ENCODE data around the gene OR52B2.

Gene OR52B2

DNA sequence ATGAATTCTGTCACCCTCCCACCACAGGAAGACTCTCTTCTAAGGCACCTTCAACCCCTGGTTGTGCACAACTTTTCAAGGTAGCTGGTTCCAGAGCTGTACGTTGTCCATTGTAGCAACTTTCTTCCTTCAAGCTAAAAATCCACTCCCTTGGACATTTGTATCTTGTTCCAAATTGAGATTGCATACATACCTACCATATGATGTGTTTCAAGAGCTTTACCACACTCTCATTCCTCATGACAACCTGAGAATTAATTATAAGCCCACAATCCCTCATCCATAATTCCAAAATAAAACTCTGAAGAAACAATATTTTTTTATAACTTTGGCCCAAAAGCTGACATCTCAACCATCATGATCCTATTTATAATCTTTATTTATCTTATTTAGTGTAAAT, 31.9 kb upstream of the OR52B2 start:
- peaks cover 9% of the 10 kb centered on the region for H3K36me3 ChIP-seq (ENCODE audit: control insufficient read depth, insufficient read depth, low read length)
- no peaks in the 10 kb centered on the region for H3K9me3 ChIP-seq (ENCODE audit: control insufficient read depth, insufficient read depth, low read depth, low read length)
- no peak overlapping the region for H3K9ac ChIP-seq (ENCODE audit: low read length)
- H3K27ac ChIP-seq (ENCODE audit: low read depth, low read length): no peak overlapping the region
- no peaks in the 10 kb centered on the region; the same call in 1 of the 2 replicates for H3K4me1 ChIP-seq (ENCODE audit: control insufficient read depth, insufficient read depth, low read length)
- no peak overlapping the region for H3K4me3 ChIP-seq (ENCODE audit: low read depth, low read length)
- H3K27me3 ChIP-seq (ENCODE audit: control insufficient read depth, insufficient read depth, low read length): no peaks in the 10 kb centered on the region

DNA sequence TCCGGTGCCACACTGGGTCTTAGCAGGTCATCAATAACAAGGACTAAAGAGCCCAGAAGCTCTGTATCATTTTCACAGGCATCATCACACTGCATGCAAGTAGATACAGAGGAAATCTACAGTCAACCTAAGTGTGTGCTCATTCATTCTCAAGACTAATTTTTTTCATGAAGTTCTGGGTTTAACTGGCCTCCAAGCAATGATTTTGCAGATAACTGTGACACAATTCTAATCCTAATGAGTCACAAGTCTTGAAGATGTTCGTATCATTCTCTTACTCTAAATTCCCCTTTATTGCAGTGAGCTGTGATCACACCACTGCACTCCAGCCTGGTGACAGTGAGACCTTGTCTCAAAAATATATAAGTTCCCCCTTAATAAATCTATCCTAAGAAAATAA, 31.4 kb upstream of the OR52B2 start:
- Histone ChIP-seq H3K9ac (ENCODE audit: low read length) (no peak overlapping the region), H3K4me1 (ENCODE audit: control insufficient read depth, insufficient read depth, low read length) (no peaks in the 10 kb centered on the region; the same call in 1 of the 2 replicates), H3K9me3 (ENCODE audit: control insufficient read depth, insufficient read depth, low read depth, low read length) (no peaks in the 10 kb centered on the region), H3K4me3 (ENCODE audit: low read depth, low read length) (no peak overlapping the region), H3K27ac (ENCODE audit: low read depth, low read length) (no peak overlapping the region), H3K36me3 (ENCODE audit: control insufficient read depth, insufficient read depth, low read length) (peaks cover 9% of the 10 kb centered on the region), H3K27me3 (ENCODE audit: control insufficient read depth, insufficient read depth, low read length) (no peaks in the 10 kb centered on the region)

DNA sequence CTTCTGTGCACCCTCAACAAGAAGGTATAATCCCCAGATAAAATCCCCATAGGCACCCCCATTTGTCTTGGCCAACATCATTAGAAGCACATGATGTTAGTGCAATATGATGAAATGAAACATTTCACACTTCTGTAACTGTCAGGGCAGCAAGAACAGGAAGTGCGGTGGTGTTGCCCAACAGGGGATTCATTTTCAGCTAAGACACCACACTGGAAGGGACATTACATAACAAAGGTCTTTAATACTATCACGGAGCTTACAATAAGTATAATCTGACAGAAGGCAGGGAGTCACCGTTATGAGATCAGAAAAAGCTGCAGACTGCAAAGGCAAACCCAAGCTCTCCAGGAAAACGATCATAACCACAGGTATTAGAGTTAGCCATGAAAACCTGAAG, 30.8 kb upstream of the OR52B2 start:
- H3K9ac ChIP-seq (ENCODE audit: low read length): no peak overlapping the region
- no peaks in the 10 kb centered on the region; the same call in 1 of the 2 replicates for H3K4me1 ChIP-seq (ENCODE audit: control insufficient read depth, insufficient read depth, low read length)
- peaks cover 9% of the 10 kb centered on the region for H3K36me3 ChIP-seq (ENCODE audit: control insufficient read depth, insufficient read depth, low read length)
- no peaks in the 10 kb centered on the region for H3K27me3 ChIP-seq (ENCODE audit: control insufficient read depth, insufficient read depth, low read length)
- H3K27ac ChIP-seq (ENCODE audit: low read depth, low read length): no peak overlapping the region
- no peak overlapping the region for H3K4me3 ChIP-seq (ENCODE audit: low read depth, low read length)
- no peaks in the 10 kb centered on the region for H3K9me3 ChIP-seq (ENCODE audit: control insufficient read depth, insufficient read depth, low read depth, low read length)

DNA sequence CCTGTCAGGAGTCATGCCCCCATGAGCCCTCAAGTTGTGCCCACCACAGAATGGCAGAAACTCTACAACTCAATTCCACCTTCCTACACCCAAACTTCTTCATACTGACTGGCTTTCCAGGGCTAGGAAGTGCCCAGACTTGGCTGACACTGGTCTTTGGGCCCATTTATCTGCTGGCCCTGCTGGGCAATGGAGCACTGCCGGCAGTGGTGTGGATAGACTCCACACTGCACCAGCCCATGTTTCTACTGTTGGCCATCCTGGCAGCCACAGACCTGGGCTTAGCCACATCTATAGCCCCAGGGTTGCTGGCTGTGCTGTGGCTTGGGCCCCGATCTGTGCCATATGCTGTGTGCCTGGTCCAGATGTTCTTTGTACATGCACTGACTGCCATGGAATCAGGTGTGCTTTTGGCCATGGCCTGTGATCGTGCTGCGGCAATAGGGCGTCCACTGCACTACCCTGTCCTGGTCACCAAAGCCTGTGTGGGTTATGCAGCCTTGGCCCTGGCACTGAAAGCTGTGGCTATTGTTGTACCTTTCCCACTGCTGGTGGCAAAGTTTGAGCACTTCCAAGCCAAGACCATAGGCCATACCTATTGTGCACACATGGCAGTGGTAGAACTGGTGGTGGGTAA, 29.2 kb upstream of the OR52B2 start, which contains the start of gene OR52W1:
Gene OR52W1, plus strand, starts transcription at position 51 of the 637 bp plus-strand sequence. Its CDS starts 0 bp downstream, at position 51.
- Histone ChIP-seq H3K4me3 (ENCODE audit: low read depth, low read length) (no peak within 1 kb of the TSS), H3K9me3 (ENCODE audit: control insufficient read depth, insufficient read depth, low read depth, low read length) (no peaks in the 10 kb centered on the region), H3K4me1 (ENCODE audit: control insufficient read depth, insufficient read depth, low read length) (no peaks in the 10 kb centered on the region; the same call in 1 of the 2 replicates), H3K27ac (ENCODE audit: low read depth, low read length) (no peak within 1 kb of the TSS), H3K9ac (ENCODE audit: low read length) (no peak within 1 kb of the TSS), H3K27me3 (ENCODE audit: control insufficient read depth, insufficient read depth, low read length) (no peaks in the 10 kb centered on the region), H3K36me3 (ENCODE audit: control insufficient read depth, insufficient read depth, low read length) (no peaks in the 10 kb centered on the region)

DNA sequence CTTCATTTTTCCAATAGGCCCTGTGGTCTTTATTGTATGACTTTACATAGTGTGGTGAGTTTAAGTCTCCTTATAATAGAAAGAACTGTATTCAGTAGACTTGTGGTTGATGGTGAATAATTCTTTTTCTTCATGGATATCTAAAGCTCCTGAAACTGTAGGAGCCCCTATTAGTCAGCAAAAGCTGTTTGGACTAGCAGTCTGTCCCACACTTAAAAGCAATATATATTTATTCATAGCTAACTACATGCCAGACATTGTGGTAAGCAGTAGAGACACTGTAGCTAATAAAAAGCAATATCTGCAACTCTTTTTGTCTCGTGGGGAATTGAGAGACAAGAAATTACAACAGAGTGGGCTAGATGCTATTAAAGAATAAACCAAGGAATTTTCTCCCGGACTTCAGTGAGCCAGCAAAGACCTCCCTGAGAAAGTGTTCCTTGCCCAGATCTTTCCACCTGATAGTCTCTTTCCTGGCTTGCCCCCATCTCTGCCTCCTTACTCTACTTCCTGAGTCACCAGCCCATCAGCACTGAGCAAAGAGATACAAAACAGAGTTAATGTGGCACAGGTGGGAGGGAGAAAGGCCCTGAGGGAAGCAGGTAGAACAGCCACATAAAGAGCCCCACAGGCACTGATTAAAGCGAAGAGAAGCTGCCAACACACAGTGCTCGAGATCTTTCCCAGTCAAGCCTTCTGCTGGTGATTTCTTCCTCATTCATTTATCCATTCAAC, 27.5 kb upstream of the OR52B2 start:
- H3K27me3 ChIP-seq (ENCODE audit: control insufficient read depth, insufficient read depth, low read length): no peaks in the 10 kb centered on the region
- no peaks in the 10 kb centered on the region; the same call in 1 of the 2 replicates for H3K4me1 ChIP-seq (ENCODE audit: control insufficient read depth, insufficient read depth, low read length)
- H3K4me3 ChIP-seq (ENCODE audit: low read depth, low read length): no peak overlapping the region
- no peak overlapping the region for H3K9ac ChIP-seq (ENCODE audit: low read length)
- no peaks in the 10 kb centered on the region for H3K9me3 ChIP-seq (ENCODE audit: control insufficient read depth, insufficient read depth, low read depth, low read length)
- no peaks in the 10 kb centered on the region for H3K36me3 ChIP-seq (ENCODE audit: control insufficient read depth, insufficient read depth, low read length)
- H3K27ac ChIP-seq (ENCODE audit: low read depth, low read length): no peak overlapping the region

DNA sequence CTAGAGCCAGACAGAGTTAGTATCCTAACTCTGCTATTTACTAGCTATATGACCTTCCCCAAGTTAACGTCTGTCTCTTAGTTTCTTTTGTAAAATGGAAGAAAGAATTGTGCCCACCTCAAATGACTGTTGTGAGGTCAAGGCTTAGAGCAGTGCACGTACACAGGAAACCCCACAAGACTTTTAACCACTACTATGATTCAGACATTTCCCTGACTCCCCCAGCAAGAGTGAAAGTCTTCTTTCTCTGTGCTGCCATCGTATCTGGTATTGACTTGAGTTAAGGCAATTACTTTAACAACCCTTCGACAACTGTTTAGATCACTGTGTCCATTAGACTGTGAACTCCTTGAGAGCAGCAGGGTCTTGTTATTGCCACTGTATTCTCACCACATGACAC, 26.3 kb upstream of the OR52B2 start:
- Histone ChIP-seq H3K4me1 (ENCODE audit: control insufficient read depth, insufficient read depth, low read length) (no peaks in the 10 kb centered on the region; the same call in 1 of the 2 replicates), H3K27me3 (ENCODE audit: control insufficient read depth, insufficient read depth, low read length) (no peaks in the 10 kb centered on the region), H3K9me3 (ENCODE audit: control insufficient read depth, insufficient read depth, low read depth, low read length) (no peaks in the 10 kb centered on the region), H3K4me3 (ENCODE audit: low read depth, low read length) (no peak overlapping the region), H3K36me3 (ENCODE audit: control insufficient read depth, insufficient read depth, low read length) (no peaks in the 10 kb centered on the region), H3K9ac (ENCODE audit: low read length) (no peak overlapping the region), H3K27ac (ENCODE audit: low read depth, low read length) (no peak overlapping the region)

DNA sequence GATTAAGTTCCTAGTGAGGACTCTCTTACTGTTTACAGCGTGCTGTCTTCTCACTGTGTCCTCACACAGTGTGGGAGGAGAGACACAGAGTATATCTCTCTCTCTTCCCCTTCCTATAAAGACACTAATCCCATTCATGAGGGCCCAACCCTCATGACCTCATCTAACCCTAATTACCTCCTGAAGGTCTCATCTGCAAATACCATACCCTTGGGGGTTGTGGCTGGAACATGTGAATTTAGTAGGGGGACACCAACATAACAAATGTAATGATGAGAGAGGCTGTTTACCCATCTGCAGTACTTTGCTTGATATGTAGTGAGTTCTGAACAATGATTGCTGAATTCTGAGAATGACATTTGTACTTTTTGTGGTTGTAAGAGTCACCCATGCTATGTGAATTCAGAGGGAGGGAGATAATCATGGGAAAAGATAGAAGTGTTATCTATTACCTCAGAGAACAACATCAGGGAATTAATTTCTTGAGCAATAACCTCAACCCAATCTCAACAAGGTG, 24.0 kb upstream of the OR52B2 start:
- Histone ChIP-seq H3K27ac (ENCODE audit: low read depth, low read length) (no peak overlapping the region), H3K4me1 (ENCODE audit: control insufficient read depth, insufficient read depth, low read length) (no peaks in the 10 kb centered on the region), H3K9ac (ENCODE audit: low read length) (no peak overlapping the region), H3K4me3 (ENCODE audit: low read depth, low read length) (no peak overlapping the region), H3K9me3 (ENCODE audit: control insufficient read depth, insufficient read depth, low read depth, low read length) (no peaks in the 10 kb centered on the region), H3K27me3 (ENCODE audit: control insufficient read depth, insufficient read depth, low read length) (no peaks in the 10 kb centered on the region), H3K36me3 (ENCODE audit: control insufficient read depth, insufficient read depth, low read length) (no peaks in the 10 kb centered on the region)

DNA sequence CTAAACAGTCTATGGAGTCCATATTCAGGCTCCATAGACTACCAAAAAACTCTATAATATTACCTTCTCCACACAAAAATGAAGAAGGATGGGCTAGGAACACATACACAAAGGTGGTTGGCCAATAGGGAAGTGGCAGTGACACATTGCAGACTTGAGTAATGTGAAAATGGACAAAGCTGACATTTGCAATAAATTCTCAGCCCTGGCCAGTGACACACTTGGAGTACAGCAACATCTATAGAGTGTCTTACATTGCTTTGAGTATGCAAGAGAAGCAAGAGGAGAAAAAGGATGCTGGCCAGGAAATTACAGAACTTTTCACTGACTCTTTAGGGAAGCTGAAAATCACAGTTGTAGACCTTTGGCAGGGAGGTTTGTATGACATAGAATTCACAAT, 21.6 kb upstream of the OR52B2 start:
- no peak overlapping the region for H3K27ac ChIP-seq (ENCODE audit: low read depth, low read length)
- no peaks in the 10 kb centered on the region for H3K4me1 ChIP-seq (ENCODE audit: control insufficient read depth, insufficient read depth, low read length)

DNA sequence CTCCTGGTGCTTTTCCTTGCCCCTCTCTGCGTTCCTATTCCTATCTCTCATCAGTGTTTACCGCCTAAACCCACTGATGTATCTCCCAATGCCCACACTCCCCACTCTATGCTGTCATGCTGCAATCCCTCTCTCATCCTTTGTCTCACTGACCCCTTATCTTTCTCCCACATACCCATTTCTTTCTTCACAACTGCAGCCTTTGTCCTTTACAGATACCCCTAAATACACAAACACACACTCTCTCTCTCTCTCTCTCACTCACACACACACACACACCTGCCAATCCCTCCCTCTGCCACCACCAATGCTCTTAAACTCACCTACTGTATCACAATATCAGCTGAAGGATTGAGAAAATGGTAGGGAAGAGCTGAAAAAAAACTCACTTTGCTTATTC, 5.3 kb upstream of the OR52B2 start:
- peaks cover 4% of the 10 kb centered on the region; the same call in 1 of the 2 replicates for H3K4me1 ChIP-seq (ENCODE audit: control insufficient read depth, insufficient read depth, low read length)
- 0 out of 2 replicates have a peak, but pooled peaks cover 5% of the 10 kb centered on the region for H3K9me3 ChIP-seq (ENCODE audit: control insufficient read depth, insufficient read depth, low read depth, low read length)
- no peak overlapping the region for H3K4me3 ChIP-seq (ENCODE audit: low read depth, low read length)
- no peaks in the 10 kb centered on the region for H3K27me3 ChIP-seq (ENCODE audit: control insufficient read depth, insufficient read depth, low read length)
- H3K36me3 ChIP-seq (ENCODE audit: control insufficient read depth, insufficient read depth, low read length): no peaks in the 10 kb centered on the region
- H3K27ac ChIP-seq (ENCODE audit: low read depth, low read length): no peak overlapping the region
- no peak overlapping the region for H3K9ac ChIP-seq (ENCODE audit: low read length)

More for the DNA sequence above, 21.6 kb upstream of the OR52B2 start:
- Histone ChIP-seq H3K9me3 (ENCODE audit: control insufficient read depth, insufficient read depth, low read depth, low read length) (no peaks in the 10 kb centered on the region), H3K4me3 (ENCODE audit: low read depth, low read length) (no peak overlapping the region), H3K9ac (ENCODE audit: low read length) (no peak overlapping the region), H3K36me3 (ENCODE audit: control insufficient read depth, insufficient read depth, low read length) (no peaks in the 10 kb centered on the region), H3K27me3 (ENCODE audit: control insufficient read depth, insufficient read depth, low read length) (no peaks in the 10 kb centered on the region)

DNA sequence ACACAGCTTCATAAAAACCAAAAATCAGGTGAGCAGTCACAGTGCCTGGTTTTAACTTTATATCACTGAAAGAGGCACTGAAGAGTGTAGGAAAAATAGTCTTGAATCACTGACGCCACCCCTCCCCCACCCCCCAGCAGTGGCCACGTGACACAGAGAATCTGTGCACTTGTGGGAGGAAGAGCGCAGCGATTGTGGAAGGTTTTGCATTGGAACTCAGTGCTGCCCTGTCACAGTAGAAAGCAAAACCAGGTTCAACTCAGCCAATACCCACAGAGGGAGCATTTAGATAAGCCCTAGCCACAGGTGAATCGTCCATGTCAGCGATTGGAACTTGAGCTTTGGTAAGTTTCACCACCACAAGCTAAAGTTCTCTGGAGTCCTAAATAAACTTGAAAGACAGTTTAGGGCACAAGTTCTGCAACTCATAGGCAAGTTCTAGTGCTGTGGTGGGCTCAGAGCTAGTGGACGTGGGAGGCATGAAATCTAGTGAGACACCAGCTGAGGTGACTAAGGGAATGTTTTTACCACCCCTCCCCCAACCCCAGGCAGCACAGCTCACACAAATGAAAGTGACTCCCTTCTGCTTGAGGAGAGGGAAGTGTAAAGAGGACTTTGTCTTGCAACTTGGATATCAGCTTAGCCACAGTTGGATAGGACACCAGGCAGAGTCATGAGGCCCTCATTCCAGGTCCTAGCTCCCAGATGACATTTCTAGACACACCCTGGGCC, 13.3 kb downstream of the OR52B2 start:
- H3K4me3 ChIP-seq (ENCODE audit: low read depth, low read length): no peak overlapping the region
- no peak overlapping the region for H3K9ac ChIP-seq (ENCODE audit: low read length)

More for the DNA sequence above, 13.3 kb downstream of the OR52B2 start:
- H3K27me3 ChIP-seq (ENCODE audit: control insufficient read depth, insufficient read depth, low read length): peaks cover 3% of the 10 kb centered on the region; the same call in 1 of the 2 replicates
- H3K27ac ChIP-seq (ENCODE audit: low read depth, low read length): no peak overlapping the region
- peaks cover 15% of the 10 kb centered on the region for H3K4me1 ChIP-seq (ENCODE audit: control insufficient read depth, insufficient read depth, low read length)
- H3K36me3 ChIP-seq (ENCODE audit: control insufficient read depth, insufficient read depth, low read length): no peaks in the 10 kb centered on the region
- H3K9me3 ChIP-seq (ENCODE audit: control insufficient read depth, insufficient read depth, low read depth, low read length): no peaks in the 10 kb centered on the region

All from HUES6 (cell line).